ENCODE data around the gene KCNJ13. TPM values are rescaled to one million over a fixed set of nuclear protein-coding genes. Genes with fewer than 3 reads are reported as not detected.

KCNJ13 gene
- total RNA-seq, 3 donors from 2014 or later, result not detected

DNA sequence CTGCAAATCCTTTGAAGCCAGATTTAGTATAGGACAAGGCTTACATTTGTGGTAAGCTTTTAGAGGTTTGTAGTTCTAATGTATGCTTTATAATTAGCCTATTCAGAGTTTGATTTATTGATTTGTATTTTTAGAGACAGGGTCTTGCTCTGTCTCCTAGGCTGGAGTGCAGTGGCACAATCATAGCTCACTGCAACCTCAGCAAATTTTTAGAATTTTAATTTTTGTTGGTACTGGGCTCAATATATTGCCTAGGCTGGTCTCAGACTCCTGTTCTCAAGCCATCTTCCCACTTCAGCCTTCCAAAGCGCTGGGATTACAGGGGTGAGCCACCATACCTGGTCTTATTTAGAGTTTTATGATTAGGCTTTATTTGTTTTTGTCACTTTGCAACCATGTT lies 4.5 kb downstream of the KCNJ13 start:
- DNase-seq (no peak), ATAC-seq (no peak)
- TF ChIP-seq, protein P1, sequence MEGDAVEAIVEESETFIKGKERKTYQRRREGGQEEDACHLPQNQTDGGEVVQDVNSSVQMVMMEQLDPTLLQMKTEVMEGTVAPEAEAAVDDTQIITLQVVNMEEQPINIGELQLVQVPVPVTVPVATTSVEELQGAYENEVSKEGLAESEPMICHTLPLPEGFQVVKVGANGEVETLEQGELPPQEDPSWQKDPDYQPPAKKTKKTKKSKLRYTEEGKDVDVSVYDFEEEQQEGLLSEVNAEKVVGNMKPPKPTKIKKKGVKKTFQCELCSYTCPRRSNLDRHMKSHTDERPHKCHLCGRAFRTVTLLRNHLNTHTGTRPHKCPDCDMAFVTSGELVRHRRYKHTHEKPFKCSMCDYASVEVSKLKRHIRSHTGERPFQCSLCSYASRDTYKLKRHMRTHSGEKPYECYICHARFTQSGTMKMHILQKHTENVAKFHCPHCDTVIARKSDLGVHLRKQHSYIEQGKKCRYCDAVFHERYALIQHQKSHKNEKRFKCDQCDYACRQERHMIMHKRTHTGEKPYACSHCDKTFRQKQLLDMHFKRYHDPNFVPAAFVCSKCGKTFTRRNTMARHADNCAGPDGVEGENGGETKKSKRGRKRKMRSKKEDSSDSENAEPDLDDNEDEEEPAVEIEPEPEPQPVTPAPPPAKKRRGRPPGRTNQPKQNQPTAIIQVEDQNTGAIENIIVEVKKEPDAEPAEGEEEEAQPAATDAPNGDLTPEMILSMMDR (IDR thresholded peaks at IDR 0.05), result no peak
- intact Hi-C loops (cut with DNase I, micrococcal nuclease), result no loop called here
- H3K9me3 ChIP-seq, result no peaks in the 10 kb centered on the region
- no peaks in the 10 kb centered on the region for H3K4me1 ChIP-seq (ENCODE audit: low read depth)
- peaks cover 3% of the 10 kb centered on the region for H3K36me3 ChIP-seq (ENCODE audit: low read depth)
- no peak overlapping the region for H3K4me3 ChIP-seq

DNA sequence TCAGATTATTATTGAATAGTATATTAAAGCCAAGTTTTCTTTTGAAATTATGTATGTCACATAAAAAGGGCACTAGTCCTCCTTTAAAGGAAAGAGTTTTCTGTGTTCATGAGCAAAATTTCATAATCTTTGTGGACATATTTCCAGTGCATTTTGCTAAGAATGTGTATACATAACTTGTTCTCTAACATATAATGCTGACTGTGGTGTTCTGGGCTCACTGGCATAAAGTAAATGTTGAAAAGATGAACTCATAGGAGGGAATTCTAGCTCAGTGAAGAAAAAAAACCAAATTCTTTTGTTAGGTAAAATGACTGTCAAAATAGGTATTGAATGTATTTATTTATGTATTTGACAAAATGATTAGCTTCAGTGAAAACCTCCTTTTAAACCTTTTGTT lies 6.2 kb downstream of the KCNJ13 start:
- ATAC-seq, result no peak
- intact Hi-C loops (cut with DNase I, micrococcal nuclease), result no loop called here
- Histone ChIP-seq H3K36me3 (ENCODE audit: low read depth) (peaks cover 3% of the 10 kb centered on the region), H3K9me3 (no peaks in the 10 kb centered on the region), H3K4me1 (ENCODE audit: low read depth) (no peaks in the 10 kb centered on the region), H3K4me3 (no peak overlapping the region)
- TF ChIP-seq, protein P1 (IDR thresholded peaks at IDR 0.05), result no peak
- no peak for DNase-seq

DNA sequence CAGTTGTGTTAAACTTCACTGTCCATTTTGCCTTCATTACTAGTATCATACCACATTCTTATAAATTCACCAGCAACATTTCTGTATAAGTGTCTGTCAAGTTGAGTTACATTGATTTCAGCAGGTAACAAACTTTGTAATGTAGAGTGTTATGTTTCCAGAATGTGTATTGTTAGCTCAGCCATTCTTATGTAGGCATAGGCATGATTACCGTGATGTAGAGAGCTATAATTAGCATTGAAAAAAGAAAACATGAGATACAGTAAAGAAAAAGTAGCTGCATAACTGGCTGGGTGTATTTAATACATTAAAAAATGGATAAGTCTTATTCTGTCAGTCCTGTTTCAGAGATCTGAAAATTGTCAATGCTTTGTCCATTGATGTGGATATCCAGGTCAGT lies 8.5 kb downstream of the KCNJ13 start:
- H3K9me3 ChIP-seq, result no peaks in the 10 kb centered on the region
- TF ChIP-seq, protein P1 (IDR thresholded peaks at IDR 0.05), result no peak
- no peaks in the 10 kb centered on the region for H3K4me1 ChIP-seq (ENCODE audit: low read depth)
- DNase-seq, result no peak
- no peak for ATAC-seq
- peaks cover 3% of the 10 kb centered on the region for H3K36me3 ChIP-seq (ENCODE audit: low read depth)
- intact Hi-C loops (cut with DNase I, micrococcal nuclease), result no loop called here
- no peak overlapping the region for H3K4me3 ChIP-seq

DNA sequence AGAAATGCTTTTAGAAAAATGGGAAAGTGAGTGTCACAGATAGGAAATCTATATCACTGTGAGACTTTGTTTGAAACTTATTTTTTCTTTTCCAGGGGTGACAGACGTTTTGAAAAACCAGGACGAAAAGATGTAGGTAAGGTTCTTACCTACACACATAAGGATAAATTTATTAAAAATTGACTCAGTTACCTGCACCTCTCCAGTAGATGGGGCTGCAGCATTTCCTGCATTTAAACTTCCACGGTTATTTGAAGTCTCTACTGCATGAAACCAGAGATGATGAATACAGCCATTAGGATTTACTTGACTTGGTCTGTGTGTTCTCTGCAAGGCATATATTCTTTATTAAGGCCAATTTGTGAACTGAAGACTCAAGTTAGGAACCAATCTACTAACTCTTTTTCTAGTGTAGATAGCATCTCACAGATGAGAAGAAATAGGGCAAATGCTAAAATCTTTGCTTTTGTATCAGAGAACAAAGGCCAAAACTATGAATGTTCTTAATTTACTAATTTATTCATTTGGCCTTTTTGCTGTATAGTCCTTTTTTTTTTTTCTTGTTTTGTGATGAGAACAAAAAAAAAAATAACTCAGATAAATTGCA lies 15.0 kb downstream of the KCNJ13 start:
- DNase-seq (peak in 1 of 3 donors; percentile 42), ATAC-seq (peak; percentile 66)
- H3K9me3 ChIP-seq, result no peaks in the 10 kb centered on the region
- no peak overlapping the region for H3K4me3 ChIP-seq
- TF ChIP-seq, protein P1 (IDR thresholded peaks at IDR 0.05), result no peak
- intact Hi-C loops (cut with DNase I, micrococcal nuclease), result no loop called here
- no peaks in the 10 kb centered on the region for H3K36me3 ChIP-seq (ENCODE audit: low read depth)
- H3K4me1 ChIP-seq (ENCODE audit: low read depth), result no peaks in the 10 kb centered on the region

DNA sequence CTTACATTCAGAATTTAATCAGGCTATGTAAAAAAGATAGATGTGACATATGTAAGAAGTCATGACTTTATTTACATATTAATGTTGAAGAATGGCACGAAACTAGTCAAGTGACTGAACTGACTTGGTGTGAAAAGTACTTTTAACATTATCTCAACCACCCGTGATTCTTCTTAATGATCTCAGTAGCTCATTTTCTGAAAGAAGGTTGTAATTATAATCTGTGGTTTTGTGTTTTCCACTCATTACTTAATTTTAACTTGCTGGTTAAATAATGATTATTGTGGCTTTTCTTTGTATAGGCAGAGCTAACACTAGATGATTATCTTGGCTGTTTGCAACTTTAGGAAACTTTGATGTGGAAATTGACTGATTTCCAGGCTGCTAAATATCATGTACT lies 18.5 kb downstream of the KCNJ13 start:
- Histone ChIP-seq H3K4me1 (ENCODE audit: low read depth) (no peaks in the 10 kb centered on the region), H3K9me3 (no peaks in the 10 kb centered on the region), H3K36me3 (ENCODE audit: low read depth) (no peaks in the 10 kb centered on the region), H3K4me3 (no peak overlapping the region)
- no peak for ATAC-seq
- TF ChIP-seq, protein P1 (IDR thresholded peaks at IDR 0.05), result no peak
- intact Hi-C loops (cut with DNase I, micrococcal nuclease), result no loop called here
- no peak for DNase-seq
